ENCODE results near the gene CCDC60.

CCDC60 gene

GRCh38 chr12:119415714-119416113, 81.2 kb downstream of the CCDC60 start:
- no peak for TF ChIP-seq CTCF (conservative IDR thresholded peaks at IDR 0.05; ENCODE audit: control insufficient read depth, insufficient read depth, low read depth, low read length)
- no peak overlapping the region for H3K4me3 ChIP-seq (ENCODE audit: control insufficient read depth, low read depth, low read length)
- no peak for DNase-seq (ENCODE audit: low read depth)

GRCh38 chr12:119417440-119417839, 82.9 kb downstream of the CCDC60 start:
- no peak overlapping the region for H3K4me3 ChIP-seq (ENCODE audit: control insufficient read depth, low read depth, low read length)
- no peak for TF ChIP-seq CTCF (conservative IDR thresholded peaks at IDR 0.05; ENCODE audit: control insufficient read depth, insufficient read depth, low read depth, low read length)
- DNase-seq (ENCODE audit: low read depth), result no peak

- no peak for TF ChIP-seq CTCF (conservative IDR thresholded peaks at IDR 0.05; ENCODE audit: control insufficient read depth, insufficient read depth, low read depth, low read length)
- DNase-seq (ENCODE audit: low read depth), result no peak
- H3K4me3 ChIP-seq (ENCODE audit: control insufficient read depth, low read depth, low read length), result no peak overlapping the region
Measured at GRCh38 chr12:119419381-119419780, 84.9 kb downstream of the CCDC60 start.

- H3K4me3 ChIP-seq (ENCODE audit: control insufficient read depth, low read depth, low read length), result no peak overlapping the region
- no peak for DNase-seq (ENCODE audit: low read depth)
- no peak for TF ChIP-seq CTCF (conservative IDR thresholded peaks at IDR 0.05; ENCODE audit: control insufficient read depth, insufficient read depth, low read depth, low read length)
Measured at GRCh38 chr12:119423285-119423684, 88.8 kb downstream of the CCDC60 start.

- no peak overlapping the region for H3K4me3 ChIP-seq (ENCODE audit: control insufficient read depth, low read depth, low read length)
- no peak for TF ChIP-seq CTCF (conservative IDR thresholded peaks at IDR 0.05; ENCODE audit: control insufficient read depth, insufficient read depth, low read depth, low read length)
- no peak for DNase-seq (ENCODE audit: low read depth)
Measured at GRCh38 chr12:119425623-119426022, 91.1 kb downstream of the CCDC60 start.

GRCh38 chr12:119431151-119431550, 96.6 kb downstream of the CCDC60 start:
- no peak overlapping the region for H3K4me3 ChIP-seq (ENCODE audit: control insufficient read depth, low read depth, low read length)
- no peak for DNase-seq (ENCODE audit: low read depth)
- no peak for TF ChIP-seq CTCF (conservative IDR thresholded peaks at IDR 0.05; ENCODE audit: control insufficient read depth, insufficient read depth, low read depth, low read length)

- DNase-seq (ENCODE audit: low read depth), result no peak
- no peak for TF ChIP-seq CTCF (conservative IDR thresholded peaks at IDR 0.05; ENCODE audit: control insufficient read depth, insufficient read depth, low read depth, low read length)
- no peak overlapping the region for H3K4me3 ChIP-seq (ENCODE audit: control insufficient read depth, low read depth, low read length)
Measured at GRCh38 chr12:119432949-119433348, 98.4 kb downstream of the CCDC60 start.
